HS-27A (cell line): Measurements from ENCODE around the gene MTR.

Source experiments
- DNase-seq: peaks from one replicate; pipeline ENCODE4 v3.0.0-alpha.2; 2012; ENCODE audit warnings: low read depth, missing footprints

MTR gene

DNA sequence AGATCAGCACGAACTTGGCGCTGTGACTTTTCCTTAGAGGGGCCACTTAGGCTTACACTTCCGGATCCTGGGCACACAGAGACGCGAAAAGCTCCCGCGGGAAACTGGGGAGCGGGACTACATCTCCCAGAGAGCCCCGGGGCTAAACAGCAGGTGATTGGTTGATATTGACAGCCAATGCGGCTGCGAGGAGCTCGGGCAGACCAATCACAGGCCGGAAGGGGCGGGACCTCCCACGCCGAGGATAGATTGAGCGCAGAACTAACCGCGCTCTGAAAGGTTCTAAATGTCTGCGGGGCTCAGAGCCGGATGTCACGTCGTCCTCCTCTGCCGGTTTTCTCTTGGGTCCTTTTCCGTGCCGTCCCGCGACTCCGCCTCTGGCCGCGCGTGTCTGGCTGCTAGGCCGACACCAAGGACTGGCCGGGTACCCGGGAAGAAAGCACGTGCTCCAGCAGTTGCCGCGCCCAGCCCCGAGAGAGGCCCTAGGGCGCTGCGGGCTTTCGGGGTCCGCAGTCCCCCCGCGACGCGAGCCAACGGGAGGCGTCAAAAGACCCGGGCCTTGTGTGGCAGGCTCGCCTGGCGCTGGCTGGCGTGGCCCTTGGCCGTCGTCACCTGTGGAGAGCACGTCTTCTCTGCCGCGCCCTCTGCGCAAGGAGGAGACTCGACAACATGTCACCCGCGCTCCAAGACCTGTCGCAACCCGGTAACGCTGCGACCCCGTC lies at the start of gene MTR:
TSS of gene MTR (plus strand) at position 258 of the 722 bp plus-strand sequence. CDS start at position 670, 412 bp downstream.
- DNase-seq = peak; percentile 90

- no peak for DNase-seq
These were observed 48.3 kb upstream of the MTR start for GRCh38 chr1:236746785-236747184.

- no peak for DNase-seq
These were observed 47.6 kb upstream of the MTR start for GRCh38 chr1:236747311-236747985.

GRCh38 chr1:236748268-236748870 lies 46.7 kb upstream of the MTR start:
- DNase-seq = no peak

GRCh38 chr1:236750928-236751327 lies 44.2 kb upstream of the MTR start:
- DNase-seq = no peak

- DNase-seq = no peak
These were observed 43.7 kb upstream of the MTR start for GRCh38 chr1:236751385-236751784.

GRCh38 chr1:236751935-236752334 lies 43.2 kb upstream of the MTR start:
- no peak for DNase-seq

DNA sequence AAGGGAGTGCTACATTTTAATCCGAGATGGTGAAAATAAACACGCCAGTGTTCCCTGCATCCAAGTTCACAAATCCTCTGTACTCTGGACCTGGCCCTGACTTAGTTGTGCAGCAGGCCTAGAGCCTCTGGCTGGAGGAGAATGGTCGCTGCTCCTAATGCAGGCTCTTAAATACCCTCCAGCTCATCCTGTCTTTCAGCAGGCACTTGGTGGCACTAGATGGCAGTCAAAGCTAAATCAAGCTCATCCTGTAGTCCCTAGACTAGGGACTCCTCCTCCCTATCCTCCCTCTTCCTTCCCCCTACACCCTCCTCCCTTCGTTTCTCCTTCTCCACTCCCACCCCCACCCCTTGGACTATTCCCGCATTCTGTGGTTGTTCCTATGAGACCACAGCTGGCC lies 41.6 kb upstream of the MTR start:
- no peak for DNase-seq

DNA sequence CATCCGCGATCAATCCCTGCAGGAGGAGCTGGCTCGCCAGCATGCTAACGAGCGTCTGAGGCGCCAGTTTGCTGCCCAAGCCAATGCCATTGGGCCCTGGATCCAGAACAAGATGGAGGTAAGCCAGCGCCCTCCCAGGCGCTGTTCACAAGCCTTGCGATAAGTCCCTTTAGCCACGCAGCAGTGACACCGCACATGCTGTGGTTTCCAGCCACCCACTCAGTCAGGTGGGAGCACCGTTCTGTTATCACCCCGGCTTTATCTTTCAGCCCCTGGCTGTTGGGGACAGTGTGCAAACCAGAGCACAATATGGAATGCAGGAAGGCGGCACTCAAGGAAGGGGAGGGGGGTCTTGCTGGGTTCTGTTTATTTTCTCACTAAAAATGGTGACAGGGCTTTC lies 41.1 kb upstream of the MTR start:
- DNase-seq = no peak

DNA sequence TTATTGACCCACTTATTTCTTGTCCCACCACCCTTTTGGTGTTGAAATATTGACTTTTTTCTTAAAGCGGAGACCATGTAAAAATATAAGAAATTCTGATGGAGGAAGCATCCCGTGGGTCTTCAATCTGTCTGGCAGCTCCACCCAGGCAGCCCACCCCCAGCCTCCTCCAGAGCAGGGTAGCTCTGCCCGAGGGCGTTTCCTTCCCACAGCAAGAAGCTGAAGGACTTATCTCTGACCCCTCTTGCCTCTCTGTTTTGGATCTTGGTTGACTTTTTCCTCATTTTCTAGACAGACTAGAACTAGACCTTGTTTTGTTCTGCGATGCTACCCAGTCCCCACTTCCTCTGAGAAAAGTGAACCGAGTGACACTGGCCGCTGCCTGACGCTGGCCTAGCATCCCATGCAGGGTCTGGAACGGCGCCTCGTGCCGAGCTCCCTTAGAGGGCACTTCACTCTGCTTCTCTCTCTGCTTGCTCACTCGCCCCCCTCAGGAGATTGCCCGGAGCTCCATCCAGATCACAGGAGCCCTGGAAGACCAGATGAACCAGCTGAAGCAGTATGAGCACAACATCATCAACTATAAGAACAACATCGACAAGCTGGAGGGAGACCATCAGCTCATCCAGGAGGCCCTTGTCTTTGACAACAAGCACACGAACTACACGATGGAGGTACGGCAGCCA lies 40.4 kb upstream of the MTR start:
- DNase-seq = no peak

- no peak for DNase-seq
These were observed 37.5 kb upstream of the MTR start for GRCh38 chr1:236757640-236758039.

GRCh38 chr1:236759252-236759859 lies 35.7 kb upstream of the MTR start:
- peak; percentile 12 for DNase-seq

GRCh38 chr1:236760480-236760879 lies 34.6 kb upstream of the MTR start:
- no peak for DNase-seq

DNA sequence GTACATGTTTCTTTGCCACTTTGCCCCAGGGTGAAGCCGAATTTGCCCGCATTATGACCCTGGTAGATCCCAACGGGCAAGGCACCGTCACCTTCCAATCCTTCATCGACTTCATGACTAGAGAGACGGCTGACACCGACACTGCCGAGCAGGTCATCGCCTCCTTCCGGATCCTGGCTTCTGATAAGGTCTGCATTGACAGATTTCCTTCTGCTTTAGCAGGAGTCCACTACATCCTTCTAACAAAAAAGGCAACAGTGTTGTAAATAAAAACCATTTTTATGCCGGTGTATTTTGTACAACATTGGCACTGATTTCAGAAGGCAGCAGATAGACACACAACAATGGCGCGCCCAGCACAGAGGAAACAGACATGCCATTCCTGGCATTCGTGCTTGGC lies 34.1 kb upstream of the MTR start:
- DNase-seq = no peak

GRCh38 chr1:236761397-236762132 lies 33.5 kb upstream of the MTR start:
- no peak for DNase-seq

- no peak for DNase-seq
These were observed 32.7 kb upstream of the MTR start for GRCh38 chr1:236762410-236762809.

DNA sequence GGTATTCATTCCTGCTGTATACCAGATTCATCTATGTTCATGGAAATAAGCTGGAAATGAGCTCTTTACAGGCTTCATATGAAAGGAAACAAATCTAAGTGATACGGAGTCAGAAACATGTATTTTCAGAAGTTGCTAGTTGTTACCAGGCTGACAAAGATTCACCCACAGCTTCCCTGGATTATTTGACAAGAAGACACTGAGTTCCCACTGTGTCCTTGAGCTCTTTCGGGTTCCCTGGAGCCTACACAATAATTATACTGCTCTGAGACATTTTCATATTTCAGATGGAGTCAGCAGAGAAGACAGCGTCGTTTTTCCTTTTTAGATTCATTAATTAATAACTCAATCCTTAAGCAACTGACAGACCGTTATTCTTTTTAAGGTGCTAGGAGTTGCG lies 29.3 kb upstream of the MTR start:
- no peak for DNase-seq

GRCh38 chr1:236766506-236766905 lies 28.6 kb upstream of the MTR start:
- no peak for DNase-seq

- no peak for DNase-seq
These were observed 27.8 kb upstream of the MTR start for GRCh38 chr1:236767276-236767675.

- DNase-seq = no peak
These were observed 26.5 kb upstream of the MTR start for GRCh38 chr1:236768601-236769000.

GRCh38 chr1:236773919-236774318 lies 21.2 kb upstream of the MTR start:
- DNase-seq = no peak

- no peak for DNase-seq
These were observed 20.2 kb upstream of the MTR start for GRCh38 chr1:236774926-236775325.
